Activated naive CD4-positive, alpha-beta T cell treated with anti-CD3 and anti-CD28 coated beads, Interleukin-2, amount 10 ng/mL, durations not matched to agents 7 days and 5 days (primary cell): ENCODE data around the gene ANKRD29.

Source experiments
- CTCF ChIA-PET: fragments of 350-600 bp; sonication (Branson Sonifier 250); formaldehyde crosslinking; loops from one replicate; lab custom pipeline; 2021; ENCODE audit warnings: antibody characterized with exemption; lab: Charles Lee
- DNase-seq: peaks from one replicate; pipeline ENCODE4 v3.0.0-alpha.2; 2020
- H3K27ac Mint-ChIP-seq: one replicate; pipeline ENCODE4 v1.8.0; 2021; ENCODE audit warnings: mild to moderate bottlenecking, moderate library complexity, mixed read lengths
- H3K27me3 Mint-ChIP-seq: one replicate; pipeline ENCODE4 v1.8.0; 2021; ENCODE audit warnings: mild to moderate bottlenecking, mixed read lengths
- H3K36me3 Mint-ChIP-seq: one replicate; pipeline ENCODE4 v1.8.0; 2021; ENCODE audit warnings: mixed read lengths
- H3K4me1 Mint-ChIP-seq: one replicate; pipeline ENCODE4 v1.8.0; 2021; ENCODE audit warnings: mixed read lengths
- H3K4me3 Mint-ChIP-seq: one replicate; pipeline ENCODE4 v1.8.0; 2021; ENCODE audit warnings: mild to moderate bottlenecking, moderate library complexity, mixed read lengths
- H3K9me3 Mint-ChIP-seq: one replicate; pipeline ENCODE4 v1.8.0; 2021; ENCODE audit warnings: mixed read lengths

The ANKRD29 gene

DNA sequence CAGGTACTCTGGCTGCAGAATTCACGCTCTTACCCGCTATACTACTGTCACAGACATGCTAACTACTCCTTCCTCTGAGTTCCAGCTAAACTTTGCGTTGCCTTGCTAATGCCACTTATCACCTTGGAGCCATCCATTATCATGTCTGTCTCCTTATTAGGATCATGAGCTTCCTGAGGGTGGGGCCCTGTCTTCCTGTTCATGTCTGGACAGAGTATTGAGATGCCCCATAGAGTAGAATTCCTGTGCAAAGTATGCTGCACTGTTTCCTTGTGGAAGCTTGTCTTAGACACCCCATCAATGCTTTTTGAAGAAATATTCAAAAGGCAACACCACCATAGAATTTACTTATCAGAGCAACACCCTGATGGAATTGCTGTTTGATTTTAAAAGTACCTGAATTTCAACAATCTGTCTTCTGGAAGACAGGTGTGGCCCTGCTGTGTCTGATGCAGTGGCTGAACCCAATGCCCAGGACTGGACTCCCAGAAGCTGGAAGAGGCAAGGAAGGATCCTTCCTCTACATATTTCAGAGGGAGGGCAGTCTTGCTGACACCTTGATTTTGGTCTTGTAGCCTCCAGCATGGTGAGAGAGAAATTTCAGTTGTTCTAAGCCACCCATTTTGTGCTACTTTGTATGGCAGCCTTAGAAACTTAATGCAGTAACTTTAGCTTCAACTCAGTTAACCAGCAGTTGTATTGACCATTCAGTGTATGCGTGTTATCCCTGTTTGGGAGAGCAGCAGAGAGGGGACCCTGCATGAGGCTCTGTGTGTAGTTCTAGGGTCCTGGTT, 32.1 kb upstream of the ANKRD29 start:
- CTCF ChIA-PET, result interaction anchor here (1.3 to 1.6 kb wide), 2 partner anchors 8 to 73 kb away, joined by 3 to 4 read pairs; no protein-coding TSS in a partner anchor
- Mint-ChIP-seq H3K9me3 (no peaks in the 10 kb centered on the region), H3K36me3 (no peaks in the 10 kb centered on the region), H3K27me3 (peaks cover 50% of the 10 kb centered on the region), H3K27ac (no peak overlapping the region), H3K4me1 (peaks cover 9% of the 10 kb centered on the region), H3K4me3 (no peak overlapping the region)
- DNase-seq, result no peak

DNA sequence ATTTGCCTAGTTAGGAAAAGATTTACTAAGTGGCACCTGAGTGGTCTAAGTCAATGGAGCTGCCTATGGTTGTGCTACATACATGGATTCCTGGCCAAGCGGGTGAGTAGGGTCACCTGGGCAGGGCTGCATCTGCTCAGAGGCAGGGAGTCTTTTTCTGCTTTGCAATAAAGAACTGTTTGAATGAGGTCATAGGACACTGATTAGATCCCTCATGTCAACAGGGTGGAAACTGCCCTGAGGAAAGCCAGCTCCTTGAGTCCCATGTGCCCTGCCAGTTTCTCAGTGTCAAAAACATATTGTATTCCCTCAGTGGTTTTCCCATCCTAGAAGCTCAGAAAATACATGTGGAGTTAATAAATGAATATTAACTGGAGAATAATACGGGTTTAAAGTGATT, 31.1 kb upstream of the ANKRD29 start:
- Mint-ChIP-seq H3K4me3 (no peak overlapping the region), H3K9me3 (no peaks in the 10 kb centered on the region), H3K4me1 (peaks cover 12% of the 10 kb centered on the region), H3K27me3 (peaks cover 55% of the 10 kb centered on the region), H3K27ac (no peak overlapping the region), H3K36me3 (no peaks in the 10 kb centered on the region)
- DNase-seq, result no peak
- CTCF ChIA-PET, result interaction anchor here (1.6 kb wide), 1 partner anchor 9 kb away, joined by 4 read pairs; no protein-coding TSS in a partner anchor

DNA sequence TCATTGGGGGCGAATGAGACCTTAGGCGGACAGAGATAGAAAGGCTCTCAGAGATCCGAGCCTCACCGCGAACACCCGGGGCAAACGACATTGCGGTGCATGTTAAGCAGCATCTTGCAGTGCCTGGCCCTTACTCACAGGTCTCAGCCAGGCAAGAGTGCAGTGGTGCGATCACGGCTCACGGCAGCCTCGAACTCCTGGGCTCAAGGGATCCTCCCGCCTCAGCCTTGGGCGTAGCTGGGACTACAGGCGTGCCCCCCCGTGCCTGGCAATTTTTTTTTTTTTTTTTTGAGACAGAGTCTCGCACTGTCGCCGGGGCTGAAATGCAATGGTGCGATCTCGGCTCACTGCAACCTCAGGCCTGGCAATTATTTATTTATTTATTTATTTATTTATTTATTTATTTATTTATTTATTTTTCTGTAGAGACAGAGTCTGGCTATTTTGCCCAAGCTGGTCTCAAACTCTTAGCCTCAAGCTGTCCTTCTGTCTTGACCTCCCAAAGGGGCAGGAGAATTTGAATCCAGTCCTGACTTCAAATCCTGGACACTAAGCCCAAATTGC, 27.9 kb upstream of the ANKRD29 start:
- H3K9me3 Mint-ChIP-seq, result no peaks in the 10 kb centered on the region
- H3K27ac Mint-ChIP-seq, result no peak overlapping the region
- peak overlapping the region; percentile 35 for H3K4me3 Mint-ChIP-seq
- CTCF ChIA-PET, result no interaction called here
- H3K4me1 Mint-ChIP-seq, result peaks cover 16% of the 10 kb centered on the region
- no peak for DNase-seq
- H3K36me3 Mint-ChIP-seq, result no peaks in the 10 kb centered on the region
- H3K27me3 Mint-ChIP-seq, result peaks cover 75% of the 10 kb centered on the region

DNA sequence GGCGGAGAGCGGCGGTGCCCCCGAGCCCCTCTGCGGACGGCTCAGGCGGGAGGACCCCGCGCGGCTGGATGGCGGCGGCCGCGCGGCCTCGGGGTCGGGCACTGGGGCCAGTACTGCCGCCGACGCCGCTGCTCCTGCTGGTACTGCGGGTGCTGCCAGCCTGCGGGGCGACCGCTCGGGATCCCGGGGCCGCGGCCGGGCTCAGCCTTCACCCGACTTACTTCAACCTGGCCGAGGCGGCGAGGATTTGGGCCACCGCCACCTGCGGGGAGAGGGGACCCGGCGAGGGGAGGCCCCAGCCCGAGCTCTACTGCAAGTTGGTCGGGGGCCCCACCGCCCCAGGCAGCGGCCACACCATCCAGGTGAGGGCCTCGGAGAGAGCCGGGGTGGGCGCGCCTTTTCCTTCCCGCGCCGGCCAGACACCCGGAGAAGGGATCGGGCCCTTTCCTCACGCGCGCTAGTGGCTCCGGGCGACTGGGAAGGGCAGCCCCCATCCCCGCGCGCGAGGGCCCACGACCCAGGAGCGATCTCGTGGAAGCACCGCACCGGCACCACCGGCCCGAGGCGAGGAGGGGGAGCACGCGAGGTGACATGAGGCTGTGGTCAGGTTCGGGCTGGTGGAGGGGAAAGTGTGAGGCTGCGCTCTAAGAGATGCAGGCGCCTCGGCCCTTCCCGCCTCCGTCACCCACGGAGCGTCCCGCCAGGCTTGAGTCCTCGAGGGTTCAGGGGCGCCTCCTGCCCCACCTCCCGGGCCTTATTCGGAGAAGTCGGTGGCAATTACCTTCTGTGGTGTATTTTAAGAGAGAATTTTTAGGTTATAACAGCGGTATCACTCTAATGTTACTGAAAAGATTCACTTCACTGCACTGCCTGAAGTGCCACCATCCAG, 27.1 kb upstream of the ANKRD29 start:
- CTCF ChIA-PET, result no interaction called here
- DNase-seq, result no peak
- H3K27me3 Mint-ChIP-seq, result peaks cover 76% of the 10 kb centered on the region

DNA sequence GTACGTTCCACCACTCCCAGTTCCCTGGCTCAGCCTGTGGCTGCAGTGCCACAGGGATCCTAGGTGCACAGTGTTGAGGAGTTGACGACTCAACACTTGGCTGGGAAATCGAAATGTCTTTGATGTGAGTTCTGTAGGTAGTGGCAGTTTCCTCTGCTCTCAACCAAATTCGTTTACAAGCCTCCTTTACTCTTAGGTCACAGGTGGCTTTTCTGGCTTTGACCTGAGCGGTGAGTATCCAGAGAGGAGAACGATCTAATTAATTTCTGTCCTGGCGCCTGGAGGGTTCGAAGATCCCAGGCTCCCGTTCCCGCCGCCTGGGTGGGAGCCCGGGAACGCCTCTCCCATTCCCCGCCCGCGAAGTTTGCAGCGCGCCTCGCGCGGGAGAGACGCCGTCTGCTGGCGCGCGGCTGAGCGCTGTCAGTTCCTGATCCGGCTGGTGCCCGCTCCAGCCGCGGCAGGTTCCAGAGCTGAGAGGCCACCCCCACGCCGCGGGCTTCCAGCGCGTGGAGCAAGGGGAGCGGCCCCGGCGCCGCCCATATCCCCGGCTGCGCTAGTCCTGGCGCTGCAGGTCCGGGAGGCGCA, 26.4 kb upstream of the ANKRD29 start, which contains the start of gene LAMA3:
Gene LAMA3, plus strand, starts transcription at position 423 of the 585 bp plus-strand sequence. CDS start 231 bp downstream, outside the sequence.
- CTCF ChIA-PET, result no interaction called here
- Mint-ChIP-seq H3K27me3 (peaks cover 80% of the 10 kb centered on the region), H3K4me3 (peak within 1 kb of the TSS; percentile 50), H3K27ac (no peak within 1 kb of the TSS), H3K36me3 (no peaks in the 10 kb centered on the region), H3K9me3 (no peaks in the 10 kb centered on the region), H3K4me1 (peaks cover 11% of the 10 kb centered on the region)
- DNase-seq, result peak; percentile 52

More for the DNA sequence above, 27.1 kb upstream of the ANKRD29 start:
- no peaks in the 10 kb centered on the region for H3K9me3 Mint-ChIP-seq
- no peaks in the 10 kb centered on the region for H3K36me3 Mint-ChIP-seq
- H3K4me3 Mint-ChIP-seq, result peak overlapping the region; percentile 35
- H3K27ac Mint-ChIP-seq, result no peak overlapping the region
- H3K4me1 Mint-ChIP-seq, result peaks cover 14% of the 10 kb centered on the region

DNA sequence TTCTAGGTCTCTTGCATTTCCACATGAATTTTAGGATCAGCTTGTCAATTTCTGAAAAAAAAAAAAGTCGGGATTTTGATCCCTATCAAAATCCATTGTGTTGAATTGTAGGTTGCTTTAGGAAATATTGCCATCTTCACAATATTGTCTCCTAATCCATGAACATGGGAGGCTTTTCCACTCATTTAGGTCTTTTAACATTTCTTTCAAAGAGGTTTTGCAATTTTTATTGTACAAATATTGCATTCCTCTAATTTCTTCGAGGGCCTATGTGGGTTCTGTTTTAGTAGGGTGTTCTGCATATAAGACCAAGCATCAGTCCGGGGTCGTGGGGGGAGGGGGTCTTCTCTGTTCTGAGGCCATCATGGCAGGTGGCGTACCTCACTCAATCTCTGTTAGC, 25.8 kb upstream of the ANKRD29 start:
- H3K36me3 Mint-ChIP-seq, result no peaks in the 10 kb centered on the region
- H3K9me3 Mint-ChIP-seq, result no peaks in the 10 kb centered on the region
- no peak overlapping the region for H3K4me3 Mint-ChIP-seq
- peaks cover 11% of the 10 kb centered on the region for H3K4me1 Mint-ChIP-seq
- CTCF ChIA-PET, result interaction anchor here (0.8 to 0.9 kb wide), 2 partner anchors 13 to 67 kb away, joined by 3 read pairs; no protein-coding TSS in a partner anchor
- H3K27ac Mint-ChIP-seq, result no peak overlapping the region
- no peak for DNase-seq
- peaks cover 82% of the 10 kb centered on the region for H3K27me3 Mint-ChIP-seq

DNA sequence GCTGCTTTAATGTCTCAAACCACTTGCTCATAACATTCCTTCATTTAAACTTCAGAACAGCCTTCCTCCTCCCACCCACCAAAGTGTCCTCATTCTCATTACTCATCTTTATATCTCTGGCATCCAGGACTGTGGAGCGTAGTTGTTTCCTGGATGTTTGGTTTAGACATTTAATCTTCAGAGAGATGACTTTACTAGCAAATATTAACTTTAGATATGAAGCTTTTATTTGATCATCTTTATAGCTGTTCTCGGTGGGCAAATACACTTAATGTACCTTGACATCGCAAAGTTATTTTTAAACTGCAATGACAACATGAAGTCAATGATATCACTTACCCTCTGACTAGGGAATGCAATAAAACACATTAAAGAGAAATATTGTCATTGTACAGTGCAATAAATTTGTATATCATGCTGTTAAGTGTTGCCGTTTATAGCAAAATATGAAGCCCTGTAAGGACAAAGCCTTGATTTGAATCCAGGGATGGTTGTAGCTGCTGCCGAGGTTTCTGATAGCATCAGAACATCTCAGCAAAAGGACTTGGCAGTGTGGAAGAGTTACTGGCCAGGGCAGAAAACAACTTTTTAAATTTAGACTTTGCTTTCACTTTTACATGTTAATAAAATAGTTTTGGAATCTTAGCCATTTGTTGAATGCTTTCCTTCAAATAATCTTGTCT, 21.9 kb upstream of the ANKRD29 start:
- Mint-ChIP-seq H3K27ac (no peak overlapping the region), H3K9me3 (no peaks in the 10 kb centered on the region), H3K4me3 (no peak overlapping the region), H3K36me3 (no peaks in the 10 kb centered on the region), H3K4me1 (peaks cover 7% of the 10 kb centered on the region), H3K27me3 (peaks cover 84% of the 10 kb centered on the region)
- no peak for DNase-seq
- CTCF ChIA-PET, result interaction anchor here (0.9 to 1.1 kb wide), 2 partner anchors 19 to 83 kb away, joined by 3 to 4 read pairs; no protein-coding TSS in a partner anchor

DNA sequence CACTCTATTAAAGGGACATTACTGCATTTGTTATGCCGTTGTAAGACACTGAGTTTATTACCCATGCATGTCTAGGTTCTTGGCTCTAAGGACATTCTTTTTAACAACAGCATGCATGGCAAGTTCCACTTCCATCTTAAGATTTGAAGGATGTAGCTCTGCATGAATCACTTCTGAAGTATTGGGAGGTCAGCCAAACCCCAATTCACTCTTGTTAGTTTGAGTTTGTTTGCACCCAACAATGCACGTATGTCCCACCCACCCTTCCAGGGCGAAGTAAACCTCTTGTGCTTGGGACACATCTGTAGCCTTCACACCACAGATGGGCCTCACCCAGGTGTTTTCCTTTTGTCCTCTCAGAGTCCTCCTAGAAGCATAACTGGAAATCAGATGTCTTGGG, 21.0 kb upstream of the ANKRD29 start:
- no peak for DNase-seq
- no peaks in the 10 kb centered on the region for H3K36me3 Mint-ChIP-seq
- H3K4me1 Mint-ChIP-seq, result peaks cover 2% of the 10 kb centered on the region
- CTCF ChIA-PET, result no interaction called here
- no peak overlapping the region for H3K4me3 Mint-ChIP-seq
- peaks cover 83% of the 10 kb centered on the region for H3K27me3 Mint-ChIP-seq
- no peak overlapping the region for H3K27ac Mint-ChIP-seq
- no peaks in the 10 kb centered on the region for H3K9me3 Mint-ChIP-seq

DNA sequence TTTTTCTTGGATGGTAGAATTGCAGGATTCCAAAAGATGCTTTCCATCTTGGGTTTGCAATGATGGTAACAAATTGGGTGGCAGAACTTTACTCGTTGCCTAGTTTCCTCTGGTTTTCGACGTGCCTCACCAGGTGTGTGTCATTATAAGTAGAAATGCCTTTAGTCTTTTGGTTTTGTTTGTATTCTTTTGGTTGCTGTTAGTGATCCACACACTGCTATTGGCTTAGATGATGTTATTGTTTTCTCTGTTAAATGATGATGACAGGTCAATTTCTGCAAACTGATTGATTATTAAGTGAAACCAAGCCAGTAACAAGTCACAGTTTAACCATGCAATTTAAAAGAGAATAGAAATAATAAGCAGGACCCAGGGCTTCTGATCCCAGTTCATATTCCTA, 20.4 kb upstream of the ANKRD29 start:
- Mint-ChIP-seq H3K27me3 (peaks cover 82% of the 10 kb centered on the region), H3K27ac (no peak overlapping the region), H3K9me3 (no peaks in the 10 kb centered on the region), H3K36me3 (no peaks in the 10 kb centered on the region), H3K4me1 (no peaks in the 10 kb centered on the region), H3K4me3 (no peak overlapping the region)
- CTCF ChIA-PET, result no interaction called here
- no peak for DNase-seq

DNA sequence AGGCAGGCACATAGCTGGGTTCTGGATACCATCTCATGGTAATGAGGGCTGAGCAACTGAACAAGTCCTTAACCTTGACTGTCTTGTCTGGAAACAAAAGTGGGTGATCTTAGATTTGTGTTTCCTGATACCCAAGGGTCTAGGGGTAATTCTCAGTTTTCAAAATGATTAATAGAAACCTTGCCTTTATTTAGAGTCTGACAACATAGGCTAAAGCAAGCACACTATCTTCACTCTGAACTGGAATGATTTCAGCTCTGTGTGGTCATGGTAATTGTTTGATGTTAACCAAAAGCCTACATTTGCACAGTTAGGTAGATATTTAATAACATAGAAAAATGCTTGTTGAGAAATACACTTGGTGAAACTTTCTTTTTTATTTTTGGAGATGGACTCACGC, 19.8 kb upstream of the ANKRD29 start:
- no peak for DNase-seq
- Mint-ChIP-seq H3K27ac (no peak overlapping the region), H3K27me3 (peaks cover 83% of the 10 kb centered on the region), H3K36me3 (no peaks in the 10 kb centered on the region), H3K4me3 (no peak overlapping the region), H3K9me3 (no peaks in the 10 kb centered on the region), H3K4me1 (no peaks in the 10 kb centered on the region)
- CTCF ChIA-PET, result no interaction called here

DNA sequence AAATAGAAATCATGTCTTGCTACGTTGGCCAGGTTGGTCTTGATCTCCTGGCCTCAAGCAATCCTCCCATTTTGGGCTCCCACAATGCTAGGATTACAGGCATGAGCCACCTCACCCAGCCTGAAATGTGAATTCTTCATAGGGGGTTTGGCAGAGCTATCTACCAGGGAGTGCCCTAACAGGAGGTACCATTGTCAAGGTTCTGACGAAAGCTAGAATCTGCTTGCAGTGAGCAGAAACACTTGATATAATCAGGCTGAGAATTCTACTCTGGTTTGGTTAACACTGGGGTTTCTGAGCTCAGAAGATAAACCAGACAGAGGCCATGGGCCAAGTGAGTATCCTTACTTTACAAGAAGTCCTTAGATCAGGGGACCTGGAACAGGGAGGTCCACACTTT, 19.3 kb upstream of the ANKRD29 start:
- Mint-ChIP-seq H3K4me1 (no peaks in the 10 kb centered on the region), H3K4me3 (no peak overlapping the region), H3K27ac (no peak overlapping the region), H3K27me3 (peaks cover 82% of the 10 kb centered on the region), H3K9me3 (no peaks in the 10 kb centered on the region), H3K36me3 (no peaks in the 10 kb centered on the region)
- CTCF ChIA-PET, result no interaction called here
- no peak for DNase-seq

DNA sequence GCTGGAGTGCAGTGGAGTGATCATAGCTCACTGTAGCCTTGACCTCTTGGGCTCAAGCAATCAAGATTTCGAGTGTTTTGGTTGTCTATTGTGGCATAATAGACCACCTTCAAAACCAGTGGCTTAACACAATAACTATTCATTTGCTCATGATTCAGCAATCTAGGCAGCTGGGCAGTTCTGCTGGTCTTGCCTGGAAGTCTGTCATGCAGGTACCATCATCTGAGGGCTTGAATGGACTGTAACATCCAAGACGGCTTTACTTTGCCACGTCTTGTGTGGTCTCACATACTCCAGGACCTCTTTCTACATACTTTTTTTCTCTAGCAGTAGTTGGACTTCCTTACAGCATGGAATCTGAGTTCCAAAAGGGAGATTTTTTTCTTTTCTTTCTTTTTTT, 13.2 kb upstream of the ANKRD29 start:
- Mint-ChIP-seq H3K27me3 (peaks cover 61% of the 10 kb centered on the region), H3K4me1 (no peaks in the 10 kb centered on the region), H3K9me3 (no peaks in the 10 kb centered on the region), H3K36me3 (no peaks in the 10 kb centered on the region), H3K4me3 (no peak overlapping the region), H3K27ac (no peak overlapping the region)
- DNase-seq, result no peak
- CTCF ChIA-PET, result interaction anchor here (1.0 kb wide), 1 partner anchor 12 kb away, joined by 3 read pairs; no protein-coding TSS in a partner anchor

DNA sequence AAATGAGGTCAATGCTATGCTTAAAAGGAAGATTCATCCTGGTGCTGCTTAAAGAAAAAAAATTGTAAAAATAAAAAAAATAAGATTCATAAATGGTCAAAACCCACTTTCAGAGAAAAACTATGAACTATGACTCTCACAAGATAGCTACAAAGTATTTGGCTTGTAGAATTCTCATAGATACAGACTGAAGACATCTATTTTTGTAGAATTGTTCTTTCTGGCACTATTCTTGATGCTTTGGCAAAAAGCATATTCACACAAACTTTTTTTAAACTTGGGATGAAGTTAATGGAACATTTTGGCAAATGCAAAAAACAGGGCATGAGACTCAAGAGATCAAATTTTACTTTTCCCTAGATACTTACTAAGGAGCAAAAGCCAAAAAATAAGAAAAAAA, 12.5 kb upstream of the ANKRD29 start:
- CTCF ChIA-PET, result interaction anchor here (1.0 kb wide), 1 partner anchor 13 kb away, joined by 3 read pairs; no protein-coding TSS in a partner anchor
- H3K36me3 Mint-ChIP-seq, result no peaks in the 10 kb centered on the region

More for the DNA sequence above, 12.5 kb upstream of the ANKRD29 start:
- Mint-ChIP-seq H3K4me3 (no peak overlapping the region), H3K27me3 (peaks cover 65% of the 10 kb centered on the region), H3K27ac (no peak overlapping the region), H3K4me1 (no peaks in the 10 kb centered on the region), H3K9me3 (no peaks in the 10 kb centered on the region)
- DNase-seq, result no peak
